PC-9 (cell line): ENCODE data around the gene BASP1. TPM values are rescaled to one million over a fixed set of nuclear protein-coding genes. Genes with fewer than 3 reads are reported as not detected.

Experiments used
- BruUV-seq: library from RNA; stranded (reverse); fragments of 400-500 nt; replicated peaks from 2 replicates; lab custom pipeline; 2021; lab: Mats Ljungman, UMichigan
- CTCF ChIA-PET: fragments of 300-600 bp; sonication (Branson Sonifier 250); formaldehyde crosslinking; loops from one replicate; lab custom pipeline; 2022; ENCODE audit warnings: antibody characterized with exemption; lab: Charles Lee
- POLR2A ChIA-PET: fragments of 300-600 bp; sonication (Branson Sonifier 250); formaldehyde crosslinking; loops from one replicate; lab custom pipeline; 2022; ENCODE audit warnings: antibody characterized with exemption; ENCODE audit not compliant: unreplicated experiment; lab: Charles Lee
- DNase-seq, 2 experiments: peaks; one replicate each; pipeline versions ENCODE4 v3.0.0 to v3.0.0-alpha.2; 2015 to 2022; ENCODE audit warnings: mixed read lengths in 1 of 2
- H2AFZ ChIP-seq: fragments of 200-600 bp; sonication (generic); 2 replicates; pipeline ENCODE4 v1.8.1; 2017; ENCODE audit warnings: antibody characterized with exemption
- H3F3A ChIP-seq: fragments of 200-600 bp; sonication (generic); 2 replicates; pipeline ENCODE4 v1.8.1; 2017; ENCODE audit warnings: antibody characterized with exemption, mild to moderate bottlenecking, low read depth; ENCODE audit not compliant: insufficient read depth
- H3K27ac ChIP-seq: fragments of 200-600 bp; sonication (generic); 2 replicates; pipeline ENCODE4 v1.6.1; 2016; ENCODE audit warnings: mixed run types
- H3K27me3 ChIP-seq: fragments of 200-600 bp; sonication (generic); 2 replicates; pipeline ENCODE4 v1.6.1; 2016; ENCODE audit warnings: low read depth, mixed run types; ENCODE audit not compliant: insufficient read depth
- H3K36me3 ChIP-seq: fragments of 200-600 bp; sonication (generic); 2 replicates; pipeline ENCODE4 v1.6.1; 2016; ENCODE audit warnings: low read depth, mixed run types
- H3K4me1 ChIP-seq: fragments of 200-600 bp; sonication (generic); replicated peaks from 2 replicates; pipeline ENCODE4 v1.6.1; 2016; ENCODE audit warnings: mixed run types; ENCODE audit not compliant: insufficient read depth
- H3K4me2 ChIP-seq: fragments of 200-600 bp; sonication (generic); 2 replicates; pipeline ENCODE4 v1.6.1; 2017; ENCODE audit warnings: mixed run types
- H3K4me3 ChIP-seq: fragments of 200-600 bp; sonication (generic); 2 replicates; pipeline ENCODE4 v1.6.1; 2016; ENCODE audit warnings: mixed run types
- H3K79me2 ChIP-seq: fragments of 200-600 bp; sonication (generic); 2 replicates; pipeline ENCODE4 v1.6.1; 2017; ENCODE audit warnings: low read depth, mixed run types
- H3K9me2 ChIP-seq: fragments of 200-600 bp; sonication (generic); 2 replicates; pipeline ENCODE4 v1.8.1; 2017; ENCODE audit warnings: mild to moderate bottlenecking; ENCODE audit not compliant: insufficient read depth
- H3K9me3 ChIP-seq: fragments of 200-600 bp; sonication (generic); 2 replicates; pipeline ENCODE4 v1.8.1; 2016; ENCODE audit warnings: low read depth; ENCODE audit not compliant: insufficient read depth
- H4K20me1 ChIP-seq: fragments of 200-600 bp; sonication (generic); 2 replicates; pipeline ENCODE4 v1.8.1; 2017; ENCODE audit not compliant: insufficient read depth
- EZH2 ChIP-seq: fragments of 200-600 bp; sonication (generic); IDR thresholded peaks from 2 replicates; pipeline ENCODE4 v1.8.0; 2017; ENCODE audit warnings: antibody characterized with exemption, low read depth
- intact Hi-C: fragments of 100-400 bp; cut with micrococcal nuclease; formaldehyde crosslinking; loops from one replicate; pipeline ENCODE4 v1.10.0; 2022; ENCODE audit not compliant: unreplicated experiment
- total RNA-seq: library from RNA; stranded (reverse); gene quantifications from 2 replicates; pipeline ENCODE4 v1.2.3, GENCODE V29; 2021
- TF ChIP-seq, protein P1 (sequence below): fragments of 200-600 bp; sonication (generic); conservative IDR thresholded peaks from 2 replicates; pipeline ENCODE4 v1.6.1; 2017; ENCODE audit warnings: mixed run types, antibody characterized with exemption, mild to moderate bottlenecking, moderate library complexity

Gene BASP1
- total RNA-seq, 1 experiment from 2014 or later, result not detected

DNA sequence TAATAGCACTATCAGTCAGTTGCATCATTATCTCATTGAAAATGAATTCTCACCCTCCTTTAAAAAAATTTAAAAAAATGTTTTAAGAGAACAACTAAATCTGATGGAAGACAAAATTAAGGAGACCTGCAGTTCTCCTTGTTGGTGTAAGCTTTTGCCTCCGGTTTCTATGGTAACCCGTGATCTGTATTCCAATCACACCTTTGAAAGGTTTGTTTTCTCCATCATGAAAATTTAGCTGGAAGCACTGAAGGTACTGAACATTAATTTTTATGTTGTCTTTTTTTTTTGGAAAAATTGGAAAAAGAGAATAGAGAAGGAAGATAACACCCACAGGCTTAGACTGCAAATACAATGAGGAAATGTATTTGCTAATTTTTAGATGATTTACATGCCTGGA lies 2.5 kb upstream of the BASP1 start:
- Histone ChIP-seq H3F3A (peaks cover 6% of the 10 kb centered on the region; the same call in 1 of the 2 replicates), H3K9me2 (no peaks in the 10 kb centered on the region), H3K9me3 (no peaks in the 10 kb centered on the region), H3K79me2 (no peaks in the 10 kb centered on the region), H3K4me3 (no peak overlapping the region), H4K20me1 (no peaks in the 10 kb centered on the region), H3K36me3 (no peaks in the 10 kb centered on the region), H3K4me2 (no peak overlapping the region), H3K4me1 (no peaks in the 10 kb centered on the region), H3K27ac (no peak overlapping the region), H3K27me3 (0 out of 2 replicates have a peak, but pooled peaks cover 8% of the 10 kb centered on the region), H2AFZ (no peak overlapping the region)
- DNase-seq, result no peak
- no TSS peak for BruUV-seq
- POLR2A ChIA-PET, result no interaction called here
- CTCF ChIA-PET, result no interaction called here
- TF ChIP-seq, protein P1, sequence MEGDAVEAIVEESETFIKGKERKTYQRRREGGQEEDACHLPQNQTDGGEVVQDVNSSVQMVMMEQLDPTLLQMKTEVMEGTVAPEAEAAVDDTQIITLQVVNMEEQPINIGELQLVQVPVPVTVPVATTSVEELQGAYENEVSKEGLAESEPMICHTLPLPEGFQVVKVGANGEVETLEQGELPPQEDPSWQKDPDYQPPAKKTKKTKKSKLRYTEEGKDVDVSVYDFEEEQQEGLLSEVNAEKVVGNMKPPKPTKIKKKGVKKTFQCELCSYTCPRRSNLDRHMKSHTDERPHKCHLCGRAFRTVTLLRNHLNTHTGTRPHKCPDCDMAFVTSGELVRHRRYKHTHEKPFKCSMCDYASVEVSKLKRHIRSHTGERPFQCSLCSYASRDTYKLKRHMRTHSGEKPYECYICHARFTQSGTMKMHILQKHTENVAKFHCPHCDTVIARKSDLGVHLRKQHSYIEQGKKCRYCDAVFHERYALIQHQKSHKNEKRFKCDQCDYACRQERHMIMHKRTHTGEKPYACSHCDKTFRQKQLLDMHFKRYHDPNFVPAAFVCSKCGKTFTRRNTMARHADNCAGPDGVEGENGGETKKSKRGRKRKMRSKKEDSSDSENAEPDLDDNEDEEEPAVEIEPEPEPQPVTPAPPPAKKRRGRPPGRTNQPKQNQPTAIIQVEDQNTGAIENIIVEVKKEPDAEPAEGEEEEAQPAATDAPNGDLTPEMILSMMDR, result no peak
- no peak for TF ChIP-seq EZH2
- intact Hi-C loops, result loop anchor here (5.0 to 10.0 kb wide), 2 partner anchors 897 to 1480 kb away; no protein-coding TSS in a partner anchor

DNA sequence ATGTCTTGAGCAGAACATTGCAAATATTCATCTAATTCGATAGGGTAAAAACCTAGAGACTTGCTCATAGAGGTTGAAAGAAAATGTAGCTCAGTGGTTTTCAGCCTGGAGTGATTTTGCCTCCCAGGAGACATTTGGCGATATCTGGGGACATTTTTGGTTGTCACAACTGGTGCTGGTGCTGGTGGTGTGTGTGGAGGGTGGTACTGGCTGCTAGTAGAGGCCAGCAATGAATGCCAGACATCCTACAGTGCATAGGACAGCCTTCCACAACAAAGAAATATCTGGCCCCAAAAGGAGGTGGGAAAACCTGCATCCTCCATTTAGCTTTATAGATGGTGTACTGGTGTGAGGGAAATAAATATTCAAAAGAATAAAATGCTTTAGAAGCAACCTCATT lies 2.1 kb upstream of the BASP1 start:
- Histone ChIP-seq H3K4me3 (no peak overlapping the region), H3F3A (peaks cover 6% of the 10 kb centered on the region; the same call in 1 of the 2 replicates), H4K20me1 (no peaks in the 10 kb centered on the region), H3K9me2 (no peaks in the 10 kb centered on the region), H3K27me3 (0 out of 2 replicates have a peak, but pooled peaks cover 8% of the 10 kb centered on the region), H3K27ac (no peak overlapping the region), H3K9me3 (no peaks in the 10 kb centered on the region), H3K36me3 (no peaks in the 10 kb centered on the region), H3K4me2 (no peak overlapping the region), H3K79me2 (no peaks in the 10 kb centered on the region), H3K4me1 (no peaks in the 10 kb centered on the region), H2AFZ (no peak overlapping the region)
- intact Hi-C loops, result loop anchor here (5.0 to 10.0 kb wide), 2 partner anchors 897 to 1479 kb away; no protein-coding TSS in a partner anchor
- ChIA-PET CTCF (interaction anchor here (0.6 to 1.2 kb wide), 5 partner anchors 11 to 1100 kb away, joined by 3 to 15 read pairs (median 5); no protein-coding TSS in a partner anchor), POLR2A (no interaction called here)
- no TSS peak for BruUV-seq
- TF ChIP-seq, protein P1, result no peak
- TF ChIP-seq EZH2, result no peak
- DNase-seq, result no peak

DNA sequence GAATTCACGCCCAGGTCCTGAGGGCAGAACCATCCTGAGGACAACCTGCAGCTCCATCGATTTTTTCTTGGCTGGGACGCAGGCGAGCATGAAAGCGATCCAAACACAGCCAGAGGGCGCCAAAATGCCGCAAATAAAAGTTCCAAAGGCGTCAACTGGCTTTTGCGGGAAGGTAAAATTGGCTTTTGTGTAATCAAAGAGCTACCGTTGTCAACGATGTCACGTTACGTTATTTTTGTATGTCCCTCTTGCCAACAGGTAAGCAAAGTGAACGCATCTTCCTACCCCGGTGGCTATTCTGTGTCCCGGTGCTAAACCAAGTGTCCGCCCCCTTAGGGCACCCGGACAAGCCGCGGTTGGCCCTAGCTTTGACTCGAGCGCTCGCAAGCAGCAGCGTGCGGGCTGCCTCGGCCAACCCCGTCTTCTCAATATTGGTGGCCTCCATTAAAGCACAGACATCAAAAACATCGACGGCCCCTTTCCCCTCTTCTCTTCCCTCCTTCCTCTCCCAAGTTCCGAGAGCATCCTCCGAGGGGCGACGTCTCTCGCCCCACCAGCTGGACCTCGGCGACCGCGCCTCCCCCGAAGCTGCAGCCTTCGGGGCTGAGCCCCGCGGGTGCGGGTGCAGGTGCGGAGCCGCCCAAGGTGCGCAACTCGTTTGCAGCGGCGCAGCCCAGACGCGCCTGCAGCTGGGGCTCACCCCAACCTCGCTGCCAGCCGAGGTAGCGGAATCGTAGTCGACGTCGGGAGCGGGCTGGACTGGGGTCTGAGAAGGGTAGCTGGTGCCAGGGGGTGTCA lies 1.1 kb upstream of the BASP1 start:
- Histone ChIP-seq H3K36me3 (no peaks in the 10 kb centered on the region), H3K79me2 (no peaks in the 10 kb centered on the region), H3F3A (peaks cover 6% of the 10 kb centered on the region; the same call in 1 of the 2 replicates), H3K27ac (no peak overlapping the region), H3K4me2 (no peak overlapping the region), H4K20me1 (no peaks in the 10 kb centered on the region), H3K27me3 (0 out of 2 replicates have a peak, but pooled peaks cover 8% of the 10 kb centered on the region), H3K9me2 (no peaks in the 10 kb centered on the region), H2AFZ (no peak overlapping the region), H3K4me1 (no peaks in the 10 kb centered on the region), H3K4me3 (no peak overlapping the region), H3K9me3 (no peaks in the 10 kb centered on the region)
- no TSS peak for BruUV-seq
- intact Hi-C loops, result loop anchor here (1.0 to 10.0 kb wide), 5 partner anchors 896 to 1478 kb away; no protein-coding TSS in a partner anchor
- peak; percentile 44 to 81 for DNase-seq
- TF ChIP-seq, protein P1, result peak; percentile 90
- TF ChIP-seq EZH2, result no peak
- ChIA-PET POLR2A (no interaction called here), CTCF (interaction anchor here (0.6 to 1.2 kb wide), 8 partner anchors 10 to 1099 kb away, joined by 3 to 15 read pairs (median 4); no protein-coding TSS in a partner anchor)
